Astrocyte of the hippocampus (primary cell): Measurements from ENCODE around the gene MCC.
A peak's percentile ranks its signal among the peaks of the same experiment; 100 is the strongest.

ENCODE experiments used
- DNase-seq: peaks from one replicate; pipeline ENCODE4 v3.0.0; 2011; ENCODE audit warnings: low read depth, low spot score

Gene MCC

GRCh38 chr5:113371721-113372196, 116.5 kb downstream of the MCC start:
- peak; percentile 35 for DNase-seq

- no peak for DNase-seq
Measured at GRCh38 chr5:113367586-113367985, 120.7 kb downstream of the MCC start.

- DNase-seq = no peak
Measured at GRCh38 chr5:113364466-113364865, 123.8 kb downstream of the MCC start.

- DNase-seq = no peak
Measured at GRCh38 chr5:113361701-113362100, 126.6 kb downstream of the MCC start.

- no peak for DNase-seq
Measured at GRCh38 chr5:113359419-113359818, 128.8 kb downstream of the MCC start.

- DNase-seq = no peak
Measured at GRCh38 chr5:113358696-113359095, 129.6 kb downstream of the MCC start.

GRCh38 chr5:113357696-113358476, 130.4 kb downstream of the MCC start:
- no peak for DNase-seq

- DNase-seq = no peak
Measured at GRCh38 chr5:113356487-113356886, 131.8 kb downstream of the MCC start.

GRCh38 chr5:113354055-113354454, 134.2 kb downstream of the MCC start:
- DNase-seq = no peak

GRCh38 chr5:113347572-113347971, 140.7 kb downstream of the MCC start:
- no peak for DNase-seq

- DNase-seq = peak; percentile 78
Measured at GRCh38 chr5:113344973-113345940, 143.0 kb downstream of the MCC start.

GRCh38 chr5:113343343-113343742, 144.9 kb downstream of the MCC start:
- DNase-seq = no peak

GRCh38 chr5:113340537-113340936, 147.7 kb downstream of the MCC start:
- DNase-seq = no peak

- no peak for DNase-seq
Measured at GRCh38 chr5:113338628-113339027, 149.6 kb downstream of the MCC start.

- no peak for DNase-seq
Measured at GRCh38 chr5:113337515-113338415, 150.5 kb downstream of the MCC start.

- peak; percentile 79 for DNase-seq
Measured at GRCh38 chr5:113336975-113337374, 151.3 kb downstream of the MCC start.

- DNase-seq = no peak
Measured at GRCh38 chr5:113333411-113333810, 154.8 kb downstream of the MCC start.

- peak; percentile 54 for DNase-seq
Measured at GRCh38 chr5:113331209-113331551, 157.1 kb downstream of the MCC start.

- DNase-seq = peak; percentile 61
Measured at GRCh38 chr5:113330533-113331208, 157.6 kb downstream of the MCC start.

- no peak for DNase-seq
Measured at GRCh38 chr5:113329981-113330380, 158.3 kb downstream of the MCC start.

GRCh38 chr5:113325054-113325453, 163.2 kb downstream of the MCC start:
- peak; percentile 16 for DNase-seq
